Measurements from ENCODE around the gene ZNF154. TPM values are rescaled to one million over a fixed set of nuclear protein-coding genes. Genes with fewer than 3 reads are reported as not detected.
A peak's percentile ranks its signal among the peaks of the same experiment; 100 is the strongest.
"Not testable (repeated sequence)": the region's sequence is repeated elsewhere in the genome, so short reads cannot be mapped to it uniquely, and the experiment has no call there.

ZNF154 gene
- total RNA-seq, 4 donors from 2014 or later = 0.49 to 2.8 (median 0.97) TPM

DNA sequence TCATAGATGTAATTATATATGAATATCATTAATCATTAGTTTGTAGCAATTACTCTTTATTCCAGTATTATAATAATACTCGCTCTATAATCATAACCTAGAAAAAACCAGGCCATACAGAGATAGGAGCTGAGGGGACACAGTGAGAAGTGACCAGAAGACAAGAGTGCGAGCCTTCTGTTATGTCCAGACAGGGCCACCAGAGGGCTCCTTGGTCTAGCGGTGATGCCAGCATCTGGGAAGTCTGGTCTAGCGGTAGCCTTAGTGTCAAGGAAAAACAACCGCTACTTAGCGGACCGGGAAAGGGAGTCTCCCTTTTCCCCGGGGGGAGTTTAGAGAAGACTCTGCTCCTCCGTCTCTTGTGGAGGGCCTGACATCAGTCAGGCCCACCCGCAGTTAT, 29.3 kb upstream of the ZNF154 start:
- ATAC-seq (peak; percentile 74 to 93), DNase-seq (peak; percentile 6 to 71)
- in situ Hi-C loops (cut with MboI; ENCODE audit: low sequenced_read_pairs in 4 of 4) (loop anchor here in 3 of 4 donors (25.0 kb wide), 2 partner anchors 99 to 174 kb away; partner anchors contain the start of genes ZNF417 (in 2 of the 3), ZNF587 (in 1 of the 3) and ZNF587B (in 1 of the 3)), intact Hi-C loops (cut with DNase I; ENCODE audit: low total_unique reads) (loop anchor here (10.0 kb wide), 1 partner anchor 416 kb away; the partner anchor contains the start of gene ZNF329)
- H3K27me3 ChIP-seq, H3K36me3 ChIP-seq, H3K4me1 ChIP-seq, H3K9me3 ChIP-seq: not testable (repeated sequence)
- peak overlapping the region in 1 of 4 donors; percentile 44 for H3K4me3 ChIP-seq
- H3K27ac ChIP-seq = peak overlapping the region in 1 of 4 donors; percentile 61
- TF ChIP-seq, protein P1, sequence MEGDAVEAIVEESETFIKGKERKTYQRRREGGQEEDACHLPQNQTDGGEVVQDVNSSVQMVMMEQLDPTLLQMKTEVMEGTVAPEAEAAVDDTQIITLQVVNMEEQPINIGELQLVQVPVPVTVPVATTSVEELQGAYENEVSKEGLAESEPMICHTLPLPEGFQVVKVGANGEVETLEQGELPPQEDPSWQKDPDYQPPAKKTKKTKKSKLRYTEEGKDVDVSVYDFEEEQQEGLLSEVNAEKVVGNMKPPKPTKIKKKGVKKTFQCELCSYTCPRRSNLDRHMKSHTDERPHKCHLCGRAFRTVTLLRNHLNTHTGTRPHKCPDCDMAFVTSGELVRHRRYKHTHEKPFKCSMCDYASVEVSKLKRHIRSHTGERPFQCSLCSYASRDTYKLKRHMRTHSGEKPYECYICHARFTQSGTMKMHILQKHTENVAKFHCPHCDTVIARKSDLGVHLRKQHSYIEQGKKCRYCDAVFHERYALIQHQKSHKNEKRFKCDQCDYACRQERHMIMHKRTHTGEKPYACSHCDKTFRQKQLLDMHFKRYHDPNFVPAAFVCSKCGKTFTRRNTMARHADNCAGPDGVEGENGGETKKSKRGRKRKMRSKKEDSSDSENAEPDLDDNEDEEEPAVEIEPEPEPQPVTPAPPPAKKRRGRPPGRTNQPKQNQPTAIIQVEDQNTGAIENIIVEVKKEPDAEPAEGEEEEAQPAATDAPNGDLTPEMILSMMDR (IDR thresholded peaks at IDR 0.05 in 4 of 5, conservative IDR thresholded peaks at IDR 0.05 in 1 of 5) = peak; percentile 40 to 68 (median 53)

DNA sequence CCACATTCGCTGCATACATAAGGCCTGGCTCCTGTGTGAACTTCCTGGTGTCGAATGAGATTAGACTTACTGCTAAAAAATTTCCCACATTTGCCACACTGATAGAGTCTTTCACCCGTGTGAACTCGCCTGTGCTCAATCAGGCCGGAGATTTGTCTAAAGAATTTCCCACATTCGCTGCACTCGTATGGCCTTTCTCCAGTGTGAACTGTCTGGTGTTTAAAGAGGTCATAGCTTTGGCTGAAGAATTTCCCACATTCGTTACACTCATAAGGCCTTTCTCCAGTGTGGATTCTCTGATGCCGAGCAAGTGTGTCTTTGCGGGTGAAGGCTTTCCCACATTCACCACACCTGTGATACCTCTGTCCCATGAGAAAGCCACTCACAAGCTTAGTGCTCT, 11.9 kb upstream of the ZNF154 start:
- peaks cover 0 to 11% (median 5%) of the 10 kb centered on the region in 3 donors for H3K9me3 ChIP-seq
- H3K27me3 ChIP-seq = no peaks in the 10 kb centered on the region

DNA sequence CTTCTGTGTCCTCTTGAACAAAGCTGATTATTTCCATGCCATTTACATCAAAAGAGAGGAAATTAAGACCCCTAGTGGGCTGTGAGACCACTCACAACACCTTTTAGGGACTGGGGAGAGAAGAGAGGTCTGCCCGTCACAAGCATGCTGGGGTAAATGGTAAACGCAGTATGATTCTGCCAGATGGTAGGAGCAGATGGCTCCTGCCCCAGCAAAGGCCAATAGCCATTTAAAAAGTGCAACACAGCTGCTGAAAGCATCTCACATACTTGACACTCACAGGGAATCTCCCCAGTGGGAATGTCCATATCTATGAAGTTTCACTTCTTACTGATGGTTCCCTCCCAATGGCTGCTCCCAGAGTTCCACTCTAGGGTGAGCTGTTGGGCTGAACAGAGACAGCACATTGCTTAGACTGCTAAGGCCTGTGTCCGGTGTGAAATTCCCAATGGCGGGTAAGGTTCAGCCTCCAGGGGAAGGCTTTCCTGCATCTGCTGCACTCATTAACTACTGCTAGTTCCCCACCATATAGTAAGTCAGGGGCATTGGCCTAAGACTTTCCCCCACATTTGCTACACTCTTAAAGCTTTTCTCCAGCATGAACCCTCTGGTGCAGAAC, 11.0 kb upstream of the ZNF154 start:
- in situ Hi-C loops (cut with MboI; ENCODE audit: low sequenced_read_pairs in 4 of 4) (no loop called here), intact Hi-C loops (cut with DNase I; ENCODE audit: low total_unique reads) (no loop called here)
- TF ChIP-seq POLR2A (IDR thresholded peaks at IDR 0.05) = no peak
- TF ChIP-seq, protein P1 (IDR thresholded peaks at IDR 0.05 in 4 of 5, conservative IDR thresholded peaks at IDR 0.05 in 1 of 5) = no peak
- no peaks in the 10 kb centered on the region for H3K27me3 ChIP-seq
- H3K4me3 ChIP-seq = no peak overlapping the region
- no peak overlapping the region for H3K27ac ChIP-seq
- ATAC-seq (no peak), DNase-seq (no peak)
- peaks cover 0 to 11% (median 2%) of the 10 kb centered on the region in 3 donors for H3K9me3 ChIP-seq
- no peaks in the 10 kb centered on the region for H3K4me1 ChIP-seq
- peaks cover 10 to 44% of the 10 kb centered on the region in 2 donors for H3K36me3 ChIP-seq

More for the DNA sequence above, 11.9 kb upstream of the ZNF154 start:
- intact Hi-C loops (cut with DNase I; ENCODE audit: low total_unique reads) (no loop called here), in situ Hi-C loops (cut with MboI; ENCODE audit: low sequenced_read_pairs in 4 of 4) (no loop called here)
- TF ChIP-seq POLR2A (IDR thresholded peaks at IDR 0.05) = no peak
- TF ChIP-seq, protein P1 (IDR thresholded peaks at IDR 0.05 in 4 of 5, conservative IDR thresholded peaks at IDR 0.05 in 1 of 5) = no peak
- Histone ChIP-seq H3K36me3 (peaks cover 10 to 44% of the 10 kb centered on the region in 2 donors), H3K4me1 (no peaks in the 10 kb centered on the region), H3K4me3 (no peak overlapping the region), H3K27ac (no peak overlapping the region)
- no peak for DNase-seq
- ATAC-seq = no peak

DNA sequence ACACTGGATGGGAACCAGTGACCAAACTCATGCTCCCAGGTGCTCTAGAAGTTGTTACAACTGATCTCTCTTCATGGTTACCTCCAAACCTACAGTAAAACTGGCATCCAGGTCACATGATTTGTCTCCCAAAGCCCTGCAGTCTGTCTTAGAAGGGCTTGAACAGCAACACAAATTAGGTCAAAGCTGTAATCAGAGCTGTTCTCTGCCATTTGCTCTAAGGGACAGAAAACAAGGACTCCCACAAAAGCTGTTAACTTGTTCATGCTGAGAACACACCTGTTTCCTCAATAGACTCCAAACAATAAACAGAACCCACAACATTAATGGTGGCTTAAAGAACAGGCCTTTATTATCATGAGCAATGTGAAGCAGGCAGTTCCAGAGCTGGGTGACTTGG, 10.4 kb upstream of the ZNF154 start:
- H3K9me3 ChIP-seq = peaks cover 0 to 11% (median 0%) of the 10 kb centered on the region in 3 donors
- peaks cover 10 to 49% of the 10 kb centered on the region in 2 donors for H3K36me3 ChIP-seq
- intact Hi-C loops (cut with DNase I; ENCODE audit: low total_unique reads) = no loop called here

More for the DNA sequence above, 10.4 kb upstream of the ZNF154 start:
- H3K27ac ChIP-seq = no peak overlapping the region
- H3K4me3 ChIP-seq = no peak overlapping the region
- ATAC-seq = no peak
- H3K27me3 ChIP-seq = no peaks in the 10 kb centered on the region
- no peaks in the 10 kb centered on the region for H3K4me1 ChIP-seq
- DNase-seq = no peak
- TF ChIP-seq, protein P1 (IDR thresholded peaks at IDR 0.05 in 4 of 5, conservative IDR thresholded peaks at IDR 0.05 in 1 of 5) = no peak
- no peak for TF ChIP-seq POLR2A (IDR thresholded peaks at IDR 0.05)
- in situ Hi-C loops (cut with MboI; ENCODE audit: low sequenced_read_pairs in 4 of 4) = no loop called here

Data from gastrocnemius medialis (tissue), 4 donors.